Measurements from ENCODE around the gene TIMP2. TPM values are rescaled to one million over a fixed set of nuclear protein-coding genes. Genes with fewer than 3 reads are reported as not detected.

The TIMP2 gene
- total RNA-seq, 1 experiment from 2014 or later, result 62.4 TPM

DNA sequence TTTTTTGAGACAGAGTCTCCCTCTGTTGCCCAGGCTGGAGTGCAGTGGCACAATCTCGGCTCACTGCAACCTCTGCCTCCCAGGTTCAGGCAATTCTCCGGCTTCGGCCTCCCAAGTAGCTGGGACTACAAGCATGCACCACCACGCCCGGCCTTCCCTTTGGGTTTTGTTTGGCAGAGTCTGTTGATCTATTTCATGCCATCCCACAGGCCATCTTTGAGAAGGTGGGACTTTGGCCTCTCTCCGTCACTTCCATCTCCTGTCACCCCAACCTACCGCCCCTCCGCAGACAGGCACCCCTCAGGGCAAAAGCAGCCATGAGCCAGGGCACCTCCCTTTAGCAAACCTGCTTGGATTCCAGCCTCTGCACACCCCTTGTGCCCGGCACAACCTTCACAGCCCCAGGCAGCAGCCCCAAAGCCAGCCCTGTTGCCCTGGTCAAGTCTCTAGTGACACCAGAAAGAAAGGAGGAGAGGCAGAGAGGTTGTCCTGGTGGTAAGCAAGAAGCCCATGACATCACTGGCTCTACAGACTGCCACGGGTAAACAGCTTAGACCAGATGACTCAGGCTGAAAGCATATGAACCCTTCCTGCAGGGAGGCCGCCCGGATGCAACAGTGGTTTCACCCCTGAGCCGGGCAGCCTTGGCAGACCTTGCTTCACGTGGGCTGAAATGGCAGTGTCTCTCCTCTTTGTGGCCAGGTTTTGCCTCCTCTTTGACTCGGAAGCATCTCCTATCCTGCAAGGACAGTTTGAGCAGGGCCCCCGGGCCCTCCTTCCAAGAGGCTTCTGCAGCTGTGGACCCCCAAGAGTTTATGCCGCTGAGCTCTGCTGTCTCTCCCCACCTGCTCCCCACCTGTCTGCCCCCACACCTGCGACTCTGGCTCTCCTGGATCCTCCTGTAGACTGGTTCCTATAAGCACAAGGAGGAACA is 8.1 kb upstream of the TIMP2 start:
- ATAC-seq, result peak; percentile 87
- CTCF ChIA-PET, result interaction anchor here (0.5 to 0.8 kb wide), 3 partner anchors 9 to 134 kb away, joined by 3 read pairs; no protein-coding TSS in a partner anchor
- Histone ChIP-seq H3K4me3 (ENCODE audit: low read depth in 2 of 2, low read length in 2 of 2) (peak overlapping the region in 1 of 2 experiments; percentile 40; a peak in 1 of 4 replicates), H3K27me3 (ENCODE audit: control insufficient read depth, insufficient read depth, low read length) (no peaks in the 10 kb centered on the region), H3K9me3 (ENCODE audit: control insufficient read depth, insufficient read depth, low read depth, low read length) (no peaks in the 10 kb centered on the region), H3K27ac (ENCODE audit: low read length) (0 out of 2 replicates have a peak overlapping the region, but pooled peaks have one; percentile 10), H3K4me1 (ENCODE audit: control insufficient read depth, insufficient read depth, low read length) (peaks cover 26% of the 10 kb centered on the region), H3K36me3 (ENCODE audit: control insufficient read depth, insufficient read depth, low read length) (no peaks in the 10 kb centered on the region)
- peak; percentile 46 for DNase-seq (ENCODE audit: low read depth, low spot score)
- TF ChIP-seq SIN3A (IDR thresholded peaks at IDR 0.05; ENCODE audit: borderline replicate concordance, insufficient read depth, low read depth, low read length) (no peak), TCF7L2 (IDR thresholded peaks at IDR 0.05; ENCODE audit: low read depth, low read length) (no peak), POLR2AphosphoS5 (IDR thresholded peaks at IDR 0.05; ENCODE audit: low read depth, low read length) (no peak)
- TF ChIP-seq, protein P1, sequence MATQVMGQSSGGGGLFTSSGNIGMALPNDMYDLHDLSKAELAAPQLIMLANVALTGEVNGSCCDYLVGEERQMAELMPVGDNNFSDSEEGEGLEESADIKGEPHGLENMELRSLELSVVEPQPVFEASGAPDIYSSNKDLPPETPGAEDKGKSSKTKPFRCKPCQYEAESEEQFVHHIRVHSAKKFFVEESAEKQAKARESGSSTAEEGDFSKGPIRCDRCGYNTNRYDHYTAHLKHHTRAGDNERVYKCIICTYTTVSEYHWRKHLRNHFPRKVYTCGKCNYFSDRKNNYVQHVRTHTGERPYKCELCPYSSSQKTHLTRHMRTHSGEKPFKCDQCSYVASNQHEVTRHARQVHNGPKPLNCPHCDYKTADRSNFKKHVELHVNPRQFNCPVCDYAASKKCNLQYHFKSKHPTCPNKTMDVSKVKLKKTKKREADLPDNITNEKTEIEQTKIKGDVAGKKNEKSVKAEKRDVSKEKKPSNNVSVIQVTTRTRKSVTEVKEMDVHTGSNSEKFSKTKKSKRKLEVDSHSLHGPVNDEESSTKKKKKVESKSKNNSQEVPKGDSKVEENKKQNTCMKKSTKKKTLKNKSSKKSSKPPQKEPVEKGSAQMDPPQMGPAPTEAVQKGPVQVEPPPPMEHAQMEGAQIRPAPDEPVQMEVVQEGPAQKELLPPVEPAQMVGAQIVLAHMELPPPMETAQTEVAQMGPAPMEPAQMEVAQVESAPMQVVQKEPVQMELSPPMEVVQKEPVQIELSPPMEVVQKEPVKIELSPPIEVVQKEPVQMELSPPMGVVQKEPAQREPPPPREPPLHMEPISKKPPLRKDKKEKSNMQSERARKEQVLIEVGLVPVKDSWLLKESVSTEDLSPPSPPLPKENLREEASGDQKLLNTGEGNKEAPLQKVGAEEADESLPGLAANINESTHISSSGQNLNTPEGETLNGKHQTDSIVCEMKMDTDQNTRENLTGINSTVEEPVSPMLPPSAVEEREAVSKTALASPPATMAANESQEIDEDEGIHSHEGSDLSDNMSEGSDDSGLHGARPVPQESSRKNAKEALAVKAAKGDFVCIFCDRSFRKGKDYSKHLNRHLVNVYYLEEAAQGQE (IDR thresholded peaks at IDR 0.05; ENCODE audit: insufficient read depth in 1 of 2, low read depth in 2 of 2, low read length in 1 of 2), result no peak
- TF ChIP-seq, protein P2, sequence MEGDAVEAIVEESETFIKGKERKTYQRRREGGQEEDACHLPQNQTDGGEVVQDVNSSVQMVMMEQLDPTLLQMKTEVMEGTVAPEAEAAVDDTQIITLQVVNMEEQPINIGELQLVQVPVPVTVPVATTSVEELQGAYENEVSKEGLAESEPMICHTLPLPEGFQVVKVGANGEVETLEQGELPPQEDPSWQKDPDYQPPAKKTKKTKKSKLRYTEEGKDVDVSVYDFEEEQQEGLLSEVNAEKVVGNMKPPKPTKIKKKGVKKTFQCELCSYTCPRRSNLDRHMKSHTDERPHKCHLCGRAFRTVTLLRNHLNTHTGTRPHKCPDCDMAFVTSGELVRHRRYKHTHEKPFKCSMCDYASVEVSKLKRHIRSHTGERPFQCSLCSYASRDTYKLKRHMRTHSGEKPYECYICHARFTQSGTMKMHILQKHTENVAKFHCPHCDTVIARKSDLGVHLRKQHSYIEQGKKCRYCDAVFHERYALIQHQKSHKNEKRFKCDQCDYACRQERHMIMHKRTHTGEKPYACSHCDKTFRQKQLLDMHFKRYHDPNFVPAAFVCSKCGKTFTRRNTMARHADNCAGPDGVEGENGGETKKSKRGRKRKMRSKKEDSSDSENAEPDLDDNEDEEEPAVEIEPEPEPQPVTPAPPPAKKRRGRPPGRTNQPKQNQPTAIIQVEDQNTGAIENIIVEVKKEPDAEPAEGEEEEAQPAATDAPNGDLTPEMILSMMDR (IDR thresholded peaks at IDR 0.05), result no peak
- intact Hi-C loops (cut with micrococcal nuclease; ENCODE audit: unreplicated experiment), result no loop called here
- in situ Hi-C loops (cut with HindIII; ENCODE audit: low pct_unique_long_range_greater_than_20kb, low sequenced_read_pairs), result no loop called here
- no TSS peak for BruUV-seq (replicated peaks)
- POLR2A ChIA-PET, result interaction anchor here (0.7 to 0.8 kb wide), 2 partner anchors 10 to 92 kb away, joined by 3 read pairs; no protein-coding TSS in a partner anchor

DNA sequence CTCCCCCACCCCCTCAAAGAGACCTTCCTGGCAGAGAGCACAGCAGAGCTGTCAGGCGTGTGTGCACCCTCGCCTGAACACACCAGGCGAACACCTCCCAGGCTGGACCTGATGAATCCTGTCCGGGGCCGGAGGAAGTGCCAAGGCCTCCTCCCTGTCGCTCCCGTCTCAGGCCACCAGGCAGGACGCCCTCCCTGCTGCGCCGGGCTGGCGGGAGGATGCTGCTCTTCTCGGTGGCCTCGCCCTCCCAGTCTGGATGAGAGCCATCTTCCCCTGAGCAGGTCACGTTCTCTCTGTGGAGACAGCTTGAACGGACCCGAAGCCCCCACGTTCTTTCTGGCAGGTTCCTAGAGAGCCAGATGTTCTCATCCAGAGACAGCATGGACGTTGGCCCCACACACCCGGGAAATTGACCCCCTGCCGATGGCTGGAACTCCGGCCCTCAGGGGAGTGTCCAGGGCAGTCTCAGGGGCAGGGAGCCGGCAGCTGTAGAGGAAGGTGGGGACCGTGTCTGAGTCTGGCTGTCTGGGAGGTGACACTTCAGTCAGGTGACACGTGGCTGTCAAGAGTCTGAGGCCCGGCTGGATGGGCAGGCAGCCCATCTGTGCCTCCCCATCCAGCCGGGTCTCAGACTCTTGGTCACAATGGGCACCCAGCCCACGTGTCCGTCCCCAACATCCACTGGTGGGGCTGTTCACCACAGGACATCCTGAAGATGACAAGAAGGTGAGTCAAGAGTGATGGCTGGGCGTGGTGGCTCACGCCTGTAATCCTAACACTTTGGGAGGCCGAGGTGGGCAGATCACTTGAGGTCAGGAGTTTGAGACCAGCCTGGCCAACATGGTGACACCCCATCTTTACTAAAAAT is 5.0 kb upstream of the TIMP2 start:
- H3K27ac ChIP-seq (ENCODE audit: low read length), result no peak overlapping the region
- DNase-seq (ENCODE audit: low read depth, low spot score) (no peak), ATAC-seq (no peak)
- no peaks in the 10 kb centered on the region for H3K27me3 ChIP-seq (ENCODE audit: control insufficient read depth, insufficient read depth, low read length)
- intact Hi-C loops (cut with micrococcal nuclease; ENCODE audit: unreplicated experiment), result no loop called here
- peaks cover 25% of the 10 kb centered on the region for H3K4me1 ChIP-seq (ENCODE audit: control insufficient read depth, insufficient read depth, low read length)
- H3K4me3 ChIP-seq (ENCODE audit: low read depth in 2 of 2, low read length in 2 of 2), result no peak overlapping the region
- POLR2A ChIA-PET, result no interaction called here
- no peak for TF ChIP-seq SIN3A (IDR thresholded peaks at IDR 0.05; ENCODE audit: borderline replicate concordance, insufficient read depth, low read depth, low read length)
- TF ChIP-seq, protein P1 (IDR thresholded peaks at IDR 0.05; ENCODE audit: insufficient read depth in 1 of 2, low read depth in 2 of 2, low read length in 1 of 2), result no peak
- no peak for TF ChIP-seq TCF7L2 (IDR thresholded peaks at IDR 0.05; ENCODE audit: low read depth, low read length)
- TF ChIP-seq, protein P2 (IDR thresholded peaks at IDR 0.05), result no peak
- no peak for TF ChIP-seq POLR2AphosphoS5 (IDR thresholded peaks at IDR 0.05; ENCODE audit: low read depth, low read length)
- H3K9me3 ChIP-seq (ENCODE audit: control insufficient read depth, insufficient read depth, low read depth, low read length), result no peaks in the 10 kb centered on the region
- CTCF ChIA-PET, result interaction anchor here (1.4 kb wide), 1 partner anchor 64 kb away, joined by 4 read pairs; no protein-coding TSS in a partner anchor
- no peaks in the 10 kb centered on the region for H3K36me3 ChIP-seq (ENCODE audit: control insufficient read depth, insufficient read depth, low read length)
- BruUV-seq (replicated peaks), result no TSS peak
- in situ Hi-C loops (cut with HindIII; ENCODE audit: low pct_unique_long_range_greater_than_20kb, low sequenced_read_pairs), result no loop called here
